ENCODE data around the gene NPIPA7. TPM values are rescaled to one million over a fixed set of nuclear protein-coding genes. Genes with fewer than 3 reads are reported as not detected.

The NPIPA7 gene
- total RNA-seq (2022; extraction: Qiagen RNA extraction), result 7.2 to 12.3 TPM (median 9.6 TPM) in 5 replicates

GRCh38 chr16:16378840-16379239 is at the start of gene NPIPA7:
Gene NPIPA7, plus strand, starts transcription at chr16:16379140. Its CDS starts 105 bp downstream, at chr16:16379245.

Other genes starting within 250 kb of the NPIPA7 start
- 0.97 to 1.4 TPM (median 1.1 TPM) in 5 replicates for gene ABCC6, start 155.6 kb upstream of the NPIPA7 start, total RNA-seq (2022; extraction: Qiagen RNA extraction)
- gene NOMO3, start 146.6 kb upstream of the NPIPA7 start, total RNA-seq (2022; extraction: Qiagen RNA extraction), result 20.6 to 28.4 TPM (median 26.9 TPM) in 5 replicates

All from A549 treated with CORT108297 at 1 μM for 4 hours (cell line).